IMR-90 (cell line): ENCODE measurements around the gene GGA2. TPM values are rescaled to one million over a fixed set of nuclear protein-coding genes. Genes with fewer than 3 reads are reported as not detected.

Experiments used
- ATAC-seq: fragments of 200-7000 bp; cut with Tn5 transposase; 2 replicates; pipeline ENCODE4 v1.9.1; 2020; ENCODE audit warnings: low read depth, mild to moderate bottlenecking, moderate library complexity
- BruUV-seq: library from RNA; stranded (reverse); fragments of 400-500 nt; replicated peaks from 2 replicates; lab custom pipeline; 2021; lab: Mats Ljungman, UMichigan
- CTCF ChIA-PET: fragments of 300-600 bp; formaldehyde crosslinking; extraction: SDS; loops from one replicate; lab custom pipeline; 2021; ENCODE audit warnings: antibody characterized with exemption; lab: Yijun Ruan, JAX
- POLR2A ChIA-PET: fragments of 300-600 bp; sonication (Branson Sonifier 250); formaldehyde crosslinking; loops from one replicate; lab custom pipeline; 2022; ENCODE audit warnings: antibody characterized with exemption; ENCODE audit not compliant: unreplicated experiment; lab: Charles Lee
- DNase-seq: peaks from one replicate; pipeline ENCODE4 v3.0.0; 2013
- H2AFZ ChIP-seq: replicated peaks from 2 replicates; pipeline ENCODE3; 2013; ENCODE audit warnings: low read length, mild to moderate bottlenecking; ENCODE audit not compliant: poor library complexity
- H2AK5ac ChIP-seq: 2 replicates; pipeline ENCODE4 v1.6.1; 2013; ENCODE audit warnings: low read depth, low read length, inconsistent platforms
- H2AK9ac ChIP-seq: replicated peaks from 2 replicates; pipeline ENCODE3; 2013; ENCODE audit warnings: mild to moderate bottlenecking, low read depth, low read length, moderate library complexity; ENCODE audit not compliant: poor library complexity
- H2BK120ac ChIP-seq: 2 replicates; pipeline ENCODE4 v1.6.1; 2013; ENCODE audit warnings: low read depth, low read length, inconsistent platforms
- H2BK15ac ChIP-seq: 3 replicates; pipeline ENCODE4 v1.6.1; 2013; ENCODE audit warnings: low read depth, low read length, inconsistent platforms
- H2BK20ac ChIP-seq: 2 replicates; pipeline ENCODE4 v1.6.1; 2013; ENCODE audit warnings: low read depth, mild to moderate bottlenecking, inconsistent platforms, low read length, moderate library complexity
- H2BK5ac ChIP-seq: 2 replicates; pipeline ENCODE4 v1.6.1; 2013; ENCODE audit warnings: mild to moderate bottlenecking, low read depth, low read length, inconsistent platforms; ENCODE audit not compliant: poor library complexity, severe bottlenecking
- H3K14ac ChIP-seq: replicated peaks from 2 replicates; pipeline ENCODE4 v1.6.1; 2013; ENCODE audit warnings: low read depth, low read length, inconsistent platforms
- H3K18ac ChIP-seq: 2 replicates; pipeline ENCODE4 v1.6.1; 2013; ENCODE audit warnings: low read depth, low read length, control low read depth
- H3K23ac ChIP-seq: 2 replicates; pipeline ENCODE4 v1.6.1; 2013; ENCODE audit warnings: low read depth, low read length, inconsistent platforms
- H3K27ac ChIP-seq: 2 replicates; pipeline ENCODE4 v1.5.1; 2013; ENCODE audit warnings: mild to moderate bottlenecking, control low read depth, low read length; ENCODE audit not compliant: insufficient read depth
- H3K27me3 ChIP-seq: 2 replicates; pipeline ENCODE4 v1.6.1; 2013; ENCODE audit warnings: low read length; ENCODE audit not compliant: control insufficient read depth, insufficient read depth
- H3K36me3 ChIP-seq: 2 replicates; pipeline ENCODE4 v1.6.1; 2013; ENCODE audit warnings: low read length, mixed read lengths; ENCODE audit not compliant: control insufficient read depth, insufficient read depth
- H3K4ac ChIP-seq: 2 replicates; pipeline ENCODE4 v1.6.1; 2013; ENCODE audit warnings: low read depth, low read length, inconsistent platforms
- H3K4me1 ChIP-seq: 2 replicates; pipeline ENCODE4 v1.6.1; 2013; ENCODE audit warnings: low read length, mixed read lengths; ENCODE audit not compliant: control insufficient read depth, insufficient read depth
- H3K4me2 ChIP-seq: 2 replicates; pipeline ENCODE4 v1.6.1; 2013; ENCODE audit warnings: low read depth, mild to moderate bottlenecking, control low read depth, low read length, moderate library complexity
- H3K4me3 ChIP-seq: 2 replicates; pipeline ENCODE4 v1.5.1; 2013; ENCODE audit warnings: low read depth, mild to moderate bottlenecking, control low read depth, low read length, moderate library complexity; ENCODE audit not compliant: insufficient read depth
- H3K56ac ChIP-seq: 2 replicates; pipeline ENCODE4 v1.6.1; 2013; ENCODE audit warnings: low read length, inconsistent platforms; ENCODE audit not compliant: insufficient read depth; ENCODE audit errors: extremely low read depth
- H3K79me1 ChIP-seq, 2 experiments: 2 replicates each; pipeline ENCODE4 v1.6.1; 2013; ENCODE audit warnings: low read length in 2 of 2, inconsistent platforms in 1 of 2, low read depth in 1 of 2
- H3K9ac ChIP-seq: 2 replicates; pipeline ENCODE4 v1.6.1; 2013; ENCODE audit warnings: low read depth, low read length, control low read depth
- H3K9me1 ChIP-seq: 2 replicates; pipeline ENCODE4 v1.6.1; 2013; ENCODE audit warnings: low read length, inconsistent platforms; ENCODE audit not compliant: insufficient read depth
- H3K9me3 ChIP-seq: 2 replicates; pipeline ENCODE4 v1.6.1; 2013; ENCODE audit warnings: low read length; ENCODE audit not compliant: control insufficient read depth, insufficient read depth
- H4K20me1 ChIP-seq: 2 replicates; pipeline ENCODE4 v1.6.1; 2013; ENCODE audit warnings: low read length, inconsistent platforms; ENCODE audit not compliant: insufficient read depth
- H4K5ac ChIP-seq: 2 replicates; pipeline ENCODE4 v1.6.1; 2013; ENCODE audit warnings: mild to moderate bottlenecking, low read depth, low read length, control low read depth
- H4K8ac ChIP-seq, 2 experiments: 2 replicates each; pipeline ENCODE4 v1.6.1; 2013; ENCODE audit warnings: low read depth in 2 of 2, low read length in 2 of 2, control low read depth in 1 of 2, inconsistent platforms in 1 of 2
- H4K91ac ChIP-seq: 2 replicates; pipeline ENCODE4 v1.6.1; 2013; ENCODE audit warnings: low read depth, low read length, inconsistent platforms; ENCODE audit not compliant: insufficient read depth
- BHLHE40 ChIP-seq: fragments of 150-350 bp; IDR thresholded peaks from 2 replicates; pipeline ENCODE4 v1.6.1; 2016; ENCODE audit warnings: mild to moderate bottlenecking, low read depth, low read length
- CEBPB ChIP-seq: IDR thresholded peaks from 2 replicates; pipeline ENCODE4 v1.6.1; 2012; ENCODE audit warnings: low read depth, low read length, improper control_type of control experiment
- CHD1 ChIP-seq: IDR thresholded peaks from 2 replicates; pipeline ENCODE4 v1.6.1; 2012; ENCODE audit warnings: low read depth, low read length, improper control_type of control experiment
- CTCF ChIP-seq: conservative IDR thresholded peaks from 2 replicates; pipeline ENCODE4 v1.5.1; 2012; ENCODE audit warnings: mild to moderate bottlenecking, low read depth, low read length, improper control_type of control experiment
- MAFK ChIP-seq: IDR thresholded peaks from 2 replicates; pipeline ENCODE4 v1.6.1; 2012; ENCODE audit warnings: low read depth, low read length, improper control_type of control experiment
- MAZ ChIP-seq: IDR thresholded peaks from 2 replicates; pipeline ENCODE4 v1.6.1; 2012; ENCODE audit warnings: low read depth, mild to moderate bottlenecking, low read length, improper control_type of control experiment, moderate library complexity, borderline replicate concordance
- MXI1 ChIP-seq: IDR thresholded peaks from 2 replicates; pipeline ENCODE4 v1.6.1; 2012; ENCODE audit warnings: low read depth, mild to moderate bottlenecking, low read length, moderate library complexity, borderline replicate concordance
- NFE2L2 ChIP-seq: fragments of 150-350 bp; IDR thresholded peaks from 2 replicates; pipeline ENCODE4 v1.6.1; 2016; ENCODE audit warnings: low read depth, mild to moderate bottlenecking, low read length
- RAD21 ChIP-seq: IDR thresholded peaks from 2 replicates; pipeline ENCODE4 v1.6.1; 2012; ENCODE audit warnings: low read length, improper control_type of control experiment
- RFX5 ChIP-seq: IDR thresholded peaks from 2 replicates; pipeline ENCODE4 v1.8.0; 2012; ENCODE audit warnings: low read depth, mild to moderate bottlenecking, low read length, moderate library complexity
- SMC3 ChIP-seq: fragments of 150-350 bp; IDR thresholded peaks from 2 replicates; pipeline ENCODE4 v1.6.1; 2016; ENCODE audit warnings: low read depth, mild to moderate bottlenecking, antibody characterized with exemption, low read length, moderate library complexity
- USF2 ChIP-seq: fragments of 150-350 bp; IDR thresholded peaks from 2 replicates; pipeline ENCODE4 v1.6.1; 2017; ENCODE audit warnings: mild to moderate bottlenecking, antibody characterized with exemption, low read length, low read depth
- WGBS, 2 experiments: methylation state at CpG; one replicate each; pipeline versions ENCODE4 v1.1.5 to v1.1.7; 2013; ENCODE audit warnings: missing lambda C conversion rate in 2 of 2; ENCODE audit not compliant: insufficient read length in 1 of 2; ENCODE audit errors: extremely low coverage in 2 of 2; 5-methylcytosine and 5-hydroxymethylcytosine counted together
- dilution Hi-C: fragments of 300-500 bp; cut with HindIII; formaldehyde crosslinking; loops from one replicate; pipeline ENCODE4 v1.14.3; 2018; ENCODE audit warnings: low sequenced_read_pairs; ENCODE audit not compliant: unreplicated experiment
- in situ Hi-C: fragments of 300-500 bp; cut with MboI; formaldehyde crosslinking; loops from 3 replicates; pipeline ENCODE4 v1.14.3; 2019; ENCODE audit warnings: low sequenced_read_pairs, inconsistent platforms, mixed read lengths
- intact Hi-C: fragments of 100-400 bp; cut with micrococcal nuclease; formaldehyde crosslinking; loops from 2 replicates; pipeline ENCODE4 v1.10.0; 2022
- polyA plus RNA-seq, 3 experiments: library from polyadenylated mRNA; depleted of rRNA; stranded (reverse); fragments of >200 nt; gene quantifications; 2 replicates each; pipeline ENCODE4 v1.2.3, GENCODE V29; 2012; ENCODE audit warnings: low replicate concordance in 1 of 3
- total RNA-seq: library from RNA; depleted of rRNA; stranded (reverse); fragments of >200 nt; gene quantifications from 2 replicates; pipeline ENCODE4 v1.2.3, GENCODE V29; 2012

The GGA2 gene
- total and polyA plus RNA-seq, 2 of the 4 experiments (the other 2 are of a cell fraction) = 16.5 to 30.1 TPM

- H3K36me3 ChIP-seq = peaks cover 42% of the 10 kb centered on the region
Measured at GRCh38 chr16:23521965-23522364, 11.7 kb upstream of the GGA2 start.

More at GRCh38 chr16:23521965-23522364, 11.7 kb upstream of the GGA2 start:
- Histone ChIP-seq H3K4me2 (no peak overlapping the region), H2AK5ac (no peak overlapping the region), H4K91ac (no peak overlapping the region), H2BK5ac (no peak overlapping the region), H3K9me1 (0 out of 2 replicates have a peak, but pooled peaks cover 4% of the 10 kb centered on the region), H3K9ac (no peak overlapping the region), H2AFZ (no peak overlapping the region), H2BK15ac (no peak overlapping the region), H2BK120ac (no peak overlapping the region), H3K9me3 (no peaks in the 10 kb centered on the region), H3K4me3 (no peak overlapping the region), H3K4ac (no peak overlapping the region), H2BK20ac (no peak overlapping the region), H3K27ac (no peak overlapping the region), H3K18ac (no peak overlapping the region), H3K79me1 (peaks cover 0 to 2% of the 10 kb centered on the region in 2 experiments; a peak in 1 of 4 replicates), H2AK9ac (no peak overlapping the region), H3K23ac (no peak overlapping the region), H4K20me1 (no peaks in the 10 kb centered on the region), H3K4me1 (no peaks in the 10 kb centered on the region), H4K5ac (no peak overlapping the region), H4K8ac (no peak overlapping the region), H3K27me3 (no peaks in the 10 kb centered on the region), H3K56ac (no peak overlapping the region), H3K14ac (no peak overlapping the region)
- no TSS peak for BruUV-seq
- in situ Hi-C loops (loop anchor here (5.0 kb wide), 1 partner anchor 50 kb away; no protein-coding TSS in a partner anchor), dilution Hi-C loops (no loop called here), intact Hi-C loops (no loop called here)
- CTCF ChIA-PET = interaction anchor here (0.6 to 0.9 kb wide), 2 partner anchors 11 to 190 kb away, joined by 3 read pairs; no protein-coding TSS in a partner anchor
- 100% methylated on average over 2 of the region's 4 CpGs; no CpG with 5 or more reads in 1 of the 2 experiments for WGBS, 2 experiments
- POLR2A ChIA-PET = no interaction called here
- TF ChIP-seq MAFK (no peak), CTCF (no peak), MAZ (no peak), RFX5 (no peak), NFE2L2 (no peak), BHLHE40 (no peak), USF2 (no peak), SMC3 (no peak), CHD1 (no peak), MXI1 (no peak), CEBPB (no peak), RAD21 (no peak)
- no peak for DNase-seq
- no peak for ATAC-seq
